PC-9 (cell line): Measurements from ENCODE around the gene CPE. TPM values are rescaled to one million over a fixed set of nuclear protein-coding genes. Genes with fewer than 3 reads are reported as not detected.

Experiments
- BruUV-seq: library from RNA; stranded (reverse); fragments of 400-500 nt; replicated peaks from 2 replicates; lab custom pipeline; 2021; lab: Mats Ljungman, UMichigan
- CTCF ChIA-PET: fragments of 300-600 bp; sonication (Branson Sonifier 250); formaldehyde crosslinking; loops from one replicate; lab custom pipeline; 2022; ENCODE audit warnings: antibody characterized with exemption; lab: Charles Lee
- POLR2A ChIA-PET: fragments of 300-600 bp; sonication (Branson Sonifier 250); formaldehyde crosslinking; loops from one replicate; lab custom pipeline; 2022; ENCODE audit warnings: antibody characterized with exemption; ENCODE audit not compliant: unreplicated experiment; lab: Charles Lee
- DNase-seq, 2 experiments: peaks; one replicate each; pipeline versions ENCODE4 v3.0.0 to v3.0.0-alpha.2; 2015 to 2022; ENCODE audit warnings: mixed read lengths in 1 of 2
- H2AFZ ChIP-seq: fragments of 200-600 bp; sonication (generic); 2 replicates; pipeline ENCODE4 v1.8.1; 2017; ENCODE audit warnings: antibody characterized with exemption
- H3F3A ChIP-seq: fragments of 200-600 bp; sonication (generic); 2 replicates; pipeline ENCODE4 v1.8.1; 2017; ENCODE audit warnings: antibody characterized with exemption, mild to moderate bottlenecking, low read depth; ENCODE audit not compliant: insufficient read depth
- H3K27ac ChIP-seq: fragments of 200-600 bp; sonication (generic); 2 replicates; pipeline ENCODE4 v1.6.1; 2016; ENCODE audit warnings: mixed run types
- H3K27me3 ChIP-seq: fragments of 200-600 bp; sonication (generic); 2 replicates; pipeline ENCODE4 v1.6.1; 2016; ENCODE audit warnings: low read depth, mixed run types; ENCODE audit not compliant: insufficient read depth
- H3K36me3 ChIP-seq: fragments of 200-600 bp; sonication (generic); 2 replicates; pipeline ENCODE4 v1.6.1; 2016; ENCODE audit warnings: low read depth, mixed run types
- H3K4me1 ChIP-seq: fragments of 200-600 bp; sonication (generic); replicated peaks from 2 replicates; pipeline ENCODE4 v1.6.1; 2016; ENCODE audit warnings: mixed run types; ENCODE audit not compliant: insufficient read depth
- H3K4me2 ChIP-seq: fragments of 200-600 bp; sonication (generic); 2 replicates; pipeline ENCODE4 v1.6.1; 2017; ENCODE audit warnings: mixed run types
- H3K4me3 ChIP-seq: fragments of 200-600 bp; sonication (generic); 2 replicates; pipeline ENCODE4 v1.6.1; 2016; ENCODE audit warnings: mixed run types
- H3K79me2 ChIP-seq: fragments of 200-600 bp; sonication (generic); 2 replicates; pipeline ENCODE4 v1.6.1; 2017; ENCODE audit warnings: low read depth, mixed run types
- H3K9me2 ChIP-seq: fragments of 200-600 bp; sonication (generic); 2 replicates; pipeline ENCODE4 v1.8.1; 2017; ENCODE audit warnings: mild to moderate bottlenecking; ENCODE audit not compliant: insufficient read depth
- H3K9me3 ChIP-seq: fragments of 200-600 bp; sonication (generic); 2 replicates; pipeline ENCODE4 v1.8.1; 2016; ENCODE audit warnings: low read depth; ENCODE audit not compliant: insufficient read depth
- H4K20me1 ChIP-seq: fragments of 200-600 bp; sonication (generic); 2 replicates; pipeline ENCODE4 v1.8.1; 2017; ENCODE audit not compliant: insufficient read depth
- CTCF ChIP-seq: fragments of 200-600 bp; sonication (generic); conservative IDR thresholded peaks from 2 replicates; pipeline ENCODE4 v1.6.1; 2017; ENCODE audit warnings: mixed run types, antibody characterized with exemption, mild to moderate bottlenecking, moderate library complexity
- EZH2 ChIP-seq: fragments of 200-600 bp; sonication (generic); IDR thresholded peaks from 2 replicates; pipeline ENCODE4 v1.8.0; 2017; ENCODE audit warnings: antibody characterized with exemption, low read depth
- intact Hi-C: fragments of 100-400 bp; cut with micrococcal nuclease; formaldehyde crosslinking; loops from one replicate; pipeline ENCODE4 v1.10.0; 2022; ENCODE audit not compliant: unreplicated experiment
- total RNA-seq: library from RNA; stranded (reverse); gene quantifications from 2 replicates; pipeline ENCODE4 v1.2.3, GENCODE V29; 2021

CPE gene
- total RNA-seq, 1 experiment from 2014 or later: 1.3 TPM

GRCh38 chr4:165472943-165473676 lies 94.3 kb downstream of the CPE start:
- Histone ChIP-seq H3K4me2 (no peak overlapping the region), H3K27me3 (no peaks in the 10 kb centered on the region), H3K4me3 (no peak overlapping the region), H4K20me1 (no peaks in the 10 kb centered on the region), H3K4me1 (peaks cover 17% of the 10 kb centered on the region), H3K9me3 (peaks cover 9% of the 10 kb centered on the region; the same call in 1 of the 2 replicates), H3F3A (peaks cover 13% of the 10 kb centered on the region), H3K27ac (no peak overlapping the region), H3K9me2 (no peaks in the 10 kb centered on the region), H3K79me2 (no peaks in the 10 kb centered on the region), H2AFZ (no peak overlapping the region), H3K36me3 (no peaks in the 10 kb centered on the region)
- intact Hi-C loops: no loop called here
- ChIA-PET POLR2A (no interaction called here), CTCF (interaction anchor here (0.6 kb wide), 1 partner anchor 367 kb away, joined by 3 read pairs; no protein-coding TSS in a partner anchor)
- DNase-seq: no peak
- BruUV-seq: no TSS peak
- TF ChIP-seq EZH2 (no peak), CTCF (no peak)

GRCh38 chr4:165474784-165475705 lies 96.2 kb downstream of the CPE start:
- TF ChIP-seq CTCF (no peak), EZH2 (no peak)
- intact Hi-C loops: no loop called here
- CTCF ChIA-PET: no interaction called here

GRCh38 chr4:165475706-165476070 lies 96.9 kb downstream of the CPE start:
- POLR2A ChIA-PET: no interaction called here

More at GRCh38 chr4:165474784-165475705, 96.2 kb downstream of the CPE start:
- no TSS peak for BruUV-seq
- H4K20me1 ChIP-seq: no peaks in the 10 kb centered on the region
- no peak overlapping the region for H2AFZ ChIP-seq
- no peak overlapping the region for H3K4me2 ChIP-seq
- no peaks in the 10 kb centered on the region for H3K27me3 ChIP-seq
- no peaks in the 10 kb centered on the region for H3K36me3 ChIP-seq
- H3K27ac ChIP-seq: no peak overlapping the region
- no peaks in the 10 kb centered on the region for H3K79me2 ChIP-seq
- no peak overlapping the region for H3K4me3 ChIP-seq
- POLR2A ChIA-PET: no interaction called here
- H3F3A ChIP-seq: peaks cover 13% of the 10 kb centered on the region
- no peaks in the 10 kb centered on the region for H3K9me2 ChIP-seq
- DNase-seq: no peak
- peaks cover 17% of the 10 kb centered on the region for H3K4me1 ChIP-seq
- peaks cover 9% of the 10 kb centered on the region; the same call in 1 of the 2 replicates for H3K9me3 ChIP-seq

More at GRCh38 chr4:165475706-165476070, 96.9 kb downstream of the CPE start:
- peaks cover 17% of the 10 kb centered on the region for H3K4me1 ChIP-seq
- no TSS peak for BruUV-seq
- H3F3A ChIP-seq: peaks cover 13% of the 10 kb centered on the region
- no peak for TF ChIP-seq EZH2
- TF ChIP-seq CTCF: no peak
- no peak overlapping the region for H2AFZ ChIP-seq
- H3K36me3 ChIP-seq: no peaks in the 10 kb centered on the region
- H3K27ac ChIP-seq: no peak overlapping the region
- CTCF ChIA-PET: no interaction called here
- DNase-seq: no peak
- no peaks in the 10 kb centered on the region for H4K20me1 ChIP-seq
- no peaks in the 10 kb centered on the region for H3K79me2 ChIP-seq
- no peaks in the 10 kb centered on the region for H3K9me2 ChIP-seq
- intact Hi-C loops: no loop called here
- H3K27me3 ChIP-seq: no peaks in the 10 kb centered on the region
- peaks cover 9% of the 10 kb centered on the region; the same call in 1 of the 2 replicates for H3K9me3 ChIP-seq
- H3K4me3 ChIP-seq: no peak overlapping the region
- 0 out of 2 replicates have a peak overlapping the region, but pooled peaks have one; percentile 53 for H3K4me2 ChIP-seq
